Stimulated activated CD4-positive, alpha-beta T cell treated with anti-CD3 and anti-CD28 coated beads, TNF-alpha, amount 100 ng/mL, for 48 hours (primary cell): ENCODE results near the gene NTSR1.

ENCODE experiments used
- DNase-seq, 3 donors: peaks; one replicate each; pipeline ENCODE4 v3.0.0-alpha.2; 2020; ENCODE audit warnings: low read depth in 3 of 3

NTSR1 gene

GRCh38 chr20:62725596-62726268 is 17.1 kb downstream of the NTSR1 start:
- no peak for DNase-seq

- no peak for DNase-seq
Observed at GRCh38 chr20:62726276-62726675, 17.6 kb downstream of the NTSR1 start.

- DNase-seq: no peak
Observed at GRCh38 chr20:62726716-62727583, 18.3 kb downstream of the NTSR1 start.

- DNase-seq: no peak
Observed at GRCh38 chr20:62727584-62728027, 19.0 kb downstream of the NTSR1 start.

DNA sequence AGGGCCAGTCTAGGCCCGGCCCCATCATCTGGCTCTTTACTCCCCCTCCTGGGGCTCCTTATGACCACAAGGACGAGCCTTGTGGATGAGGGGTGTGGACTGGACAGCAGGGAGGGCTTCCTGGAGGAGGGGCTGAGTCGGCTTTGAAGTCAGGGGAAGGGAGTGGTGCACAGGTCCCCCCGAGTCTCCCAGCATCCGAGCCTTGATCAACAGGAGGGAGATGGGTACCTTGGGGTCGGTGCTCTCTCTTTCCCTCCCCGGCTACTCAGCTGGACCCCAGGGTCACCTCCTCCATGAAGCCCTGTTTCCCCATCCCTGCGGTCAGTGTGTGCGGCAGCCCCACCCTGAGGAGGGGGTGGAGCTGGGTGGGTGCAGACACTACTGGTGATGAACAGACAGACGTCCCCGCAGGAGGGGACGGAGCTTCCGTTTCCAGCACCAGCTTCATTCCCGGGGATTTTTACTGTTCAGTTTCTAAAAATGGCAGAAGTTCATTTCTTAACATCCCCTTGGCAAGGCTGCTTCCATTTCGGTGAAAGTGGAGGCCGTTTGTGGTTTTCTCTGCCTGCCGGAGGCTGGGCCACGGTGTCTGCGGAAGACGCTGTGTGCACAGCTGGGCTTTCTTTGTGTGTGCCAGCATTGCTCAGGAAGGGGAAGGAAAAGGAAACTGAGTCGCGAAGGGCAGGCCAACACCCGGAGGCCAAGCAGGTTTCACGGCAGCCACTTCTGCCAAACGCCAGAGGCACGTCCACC is 19.6 kb downstream of the NTSR1 start:
- no peak for DNase-seq

DNA sequence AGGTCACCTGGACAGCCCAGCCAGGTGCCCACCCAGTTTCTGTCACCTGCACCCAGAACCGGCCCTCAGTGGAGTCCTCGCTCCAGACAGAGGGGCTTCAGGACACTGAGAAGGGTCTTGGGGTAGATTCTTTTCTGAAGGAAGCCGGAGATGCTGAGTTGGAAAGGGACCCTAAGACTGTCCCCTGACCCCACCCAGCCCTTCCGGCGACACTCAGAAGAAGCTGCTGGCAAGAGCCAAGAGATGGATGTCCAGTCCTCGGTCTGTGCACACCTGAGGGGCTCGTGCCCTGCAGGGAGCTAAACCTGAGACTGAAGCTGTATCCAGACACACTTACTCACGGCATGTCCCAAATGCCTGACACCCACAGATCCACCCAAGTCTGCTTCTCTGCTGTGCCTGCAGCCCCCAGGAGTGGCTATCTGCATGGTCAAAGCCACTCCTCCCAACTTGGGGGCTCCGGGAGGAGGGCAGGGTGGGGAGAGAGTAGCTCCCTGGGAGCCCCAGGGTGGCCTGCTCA is 20.2 kb downstream of the NTSR1 start:
- no peak for DNase-seq

GRCh38 chr20:62730481-62730880 is 21.8 kb downstream of the NTSR1 start:
- DNase-seq: no peak

DNA sequence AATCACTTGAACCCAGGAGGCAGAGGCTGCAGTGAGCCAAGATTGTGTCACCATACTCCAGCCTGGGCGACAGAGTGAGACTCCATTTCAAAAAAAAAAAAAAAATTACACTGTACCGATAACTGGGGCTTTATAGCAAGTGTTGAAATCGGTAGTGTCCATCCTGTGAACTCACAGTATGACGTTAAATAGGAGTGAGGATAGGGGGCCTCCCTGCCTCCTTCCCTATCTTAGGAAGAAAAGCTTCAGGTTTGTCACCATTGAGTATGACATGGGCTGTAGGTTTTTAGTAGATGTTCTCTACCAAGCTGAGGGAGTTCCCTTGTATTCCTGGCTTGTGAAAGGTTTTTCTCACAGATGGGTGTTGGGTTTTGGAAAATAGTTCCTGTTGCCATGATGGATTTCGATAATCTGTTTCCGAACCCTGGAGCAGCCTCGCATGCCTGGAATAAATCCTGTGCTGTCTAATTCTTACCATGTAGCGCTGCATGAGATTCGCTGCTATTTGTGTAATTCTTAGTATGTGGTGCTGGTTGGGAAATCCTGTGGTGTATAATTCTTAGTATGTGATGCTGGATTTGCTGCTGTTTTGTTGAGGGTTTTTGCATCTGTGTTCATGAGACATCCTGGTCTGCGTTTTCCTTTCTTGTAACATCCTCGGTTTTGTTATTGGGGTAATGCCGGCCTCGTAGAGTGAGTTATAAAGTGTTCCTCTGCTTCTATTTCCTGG is 23.6 kb downstream of the NTSR1 start:
- DNase-seq: no peak

DNA sequence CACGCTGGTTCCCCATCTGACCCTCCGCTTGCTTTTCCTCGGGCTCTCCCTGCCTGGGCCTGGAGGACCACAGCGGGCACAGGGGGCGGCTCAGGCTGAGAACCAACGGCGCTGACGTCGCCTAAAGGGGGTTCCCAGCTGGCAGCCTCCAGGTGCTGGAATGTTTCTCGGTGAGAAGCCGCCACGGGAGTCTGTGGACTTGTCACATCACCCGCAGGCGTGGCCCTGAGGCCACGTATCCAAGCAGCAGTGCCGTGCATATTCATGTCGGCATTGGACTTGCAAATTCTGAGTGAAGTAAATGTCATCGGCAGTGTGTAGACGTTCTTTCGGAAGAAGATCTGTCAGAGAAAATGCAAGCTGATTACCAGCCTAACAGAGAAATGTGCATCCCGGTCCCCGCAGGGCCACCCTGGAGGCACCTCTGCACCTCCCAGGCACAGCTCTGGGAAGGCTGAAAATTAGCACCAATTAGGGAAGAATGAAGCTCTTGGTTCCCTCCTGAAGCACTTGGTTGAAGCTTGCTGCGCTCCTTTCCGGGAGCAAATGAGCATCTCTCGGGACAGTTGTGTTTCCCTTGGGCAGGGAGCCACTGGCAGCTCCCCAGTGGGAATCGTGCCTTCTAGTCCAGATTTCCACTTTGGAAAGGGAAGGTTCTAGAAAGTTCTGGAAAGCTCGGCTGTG is 24.3 kb downstream of the NTSR1 start:
- no peak for DNase-seq

DNA sequence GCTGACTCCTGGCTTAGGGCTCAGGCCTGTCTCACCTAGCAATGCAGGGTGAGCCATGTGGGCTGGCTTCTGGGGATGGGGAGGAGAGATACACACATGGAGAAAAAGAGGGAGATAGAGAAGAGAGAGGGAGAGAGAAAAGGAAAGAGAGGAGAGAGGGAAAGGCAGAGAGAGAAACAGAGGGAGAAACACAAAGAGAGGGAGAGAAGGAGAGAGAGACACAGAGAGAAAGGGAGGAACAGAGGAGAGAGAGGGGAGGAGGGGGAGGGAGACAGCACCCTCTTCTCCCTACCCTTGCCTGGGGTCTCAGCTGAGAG is 24.8 kb downstream of the NTSR1 start:
- no peak for DNase-seq

DNA sequence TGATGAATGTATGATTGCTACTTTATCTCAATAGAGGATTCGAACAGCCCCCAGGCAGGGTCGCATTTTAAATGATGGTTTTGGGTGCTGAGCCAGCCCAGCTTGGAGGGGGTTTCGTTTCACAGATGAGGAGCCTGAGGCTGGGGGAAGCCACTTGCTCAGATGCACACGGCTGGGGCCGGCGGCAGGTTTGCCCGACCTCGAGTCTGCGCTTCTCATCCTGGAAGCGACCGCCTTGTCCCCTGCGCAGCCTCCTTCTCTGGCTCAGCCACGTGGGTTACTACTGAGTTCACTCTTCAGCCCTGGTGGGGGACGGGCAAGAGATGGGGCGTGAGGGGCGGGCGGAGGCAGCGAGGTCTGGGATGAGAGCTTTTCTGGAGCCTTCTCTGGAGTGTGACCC is 25.3 kb downstream of the NTSR1 start:
- no peak for DNase-seq

- no peak for DNase-seq
Observed at GRCh38 chr20:62734326-62734725, 25.7 kb downstream of the NTSR1 start.

GRCh38 chr20:62734881-62735280 is 26.2 kb downstream of the NTSR1 start:
- DNase-seq: no peak

DNA sequence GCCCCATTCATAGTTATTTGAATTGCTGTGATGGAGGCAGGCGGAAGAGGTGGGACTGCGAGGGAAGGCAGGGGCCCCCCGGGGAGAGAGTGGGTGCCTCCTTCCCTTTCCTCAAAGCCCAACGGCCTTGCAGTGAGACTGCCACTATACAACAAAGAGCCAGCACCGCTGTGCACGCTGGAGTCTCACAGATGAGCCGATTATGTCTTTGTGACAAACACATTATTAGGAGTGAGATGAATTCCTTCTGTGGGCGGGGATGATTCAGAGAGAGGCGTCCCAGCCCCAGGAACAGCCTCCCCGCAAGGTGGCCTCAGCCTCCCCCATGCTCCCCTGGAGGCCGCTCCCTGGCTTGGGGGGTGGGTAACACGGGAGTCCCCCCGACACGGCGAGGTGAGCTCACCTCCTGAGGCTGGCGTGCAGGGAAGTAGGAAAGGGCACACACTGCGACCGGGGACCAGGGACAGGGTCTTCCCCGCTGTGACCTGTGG is 26.7 kb downstream of the NTSR1 start:
- no peak for DNase-seq

GRCh38 chr20:62736026-62736406 is 27.4 kb downstream of the NTSR1 start:
- DNase-seq: no peak

- no peak for DNase-seq
Observed at GRCh38 chr20:62736407-62737071, 27.9 kb downstream of the NTSR1 start.

- no peak for DNase-seq
Observed at GRCh38 chr20:62737271-62737811, 28.7 kb downstream of the NTSR1 start.

- no peak for DNase-seq
Observed at GRCh38 chr20:62738025-62738881, 29.6 kb downstream of the NTSR1 start.

DNA sequence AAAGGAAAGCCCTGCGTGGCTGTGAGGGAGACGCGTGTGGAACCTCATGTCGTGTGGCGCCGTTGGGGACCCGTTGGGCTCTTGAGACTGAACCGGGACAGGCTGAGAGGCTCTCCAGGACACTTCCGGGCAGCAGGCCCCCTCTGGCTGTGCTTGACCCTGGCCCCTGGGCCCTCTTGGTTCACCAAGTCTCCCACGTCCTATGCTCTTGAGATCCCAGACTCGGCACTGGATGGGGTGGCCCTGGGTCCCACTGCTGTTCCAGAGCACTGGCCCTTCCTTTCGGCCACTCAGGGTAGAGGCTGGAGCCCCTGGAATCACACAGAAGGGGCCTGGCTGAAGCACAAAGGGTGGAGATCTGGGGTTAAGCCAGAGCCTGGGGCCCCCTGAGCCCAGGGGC is 30.4 kb downstream of the NTSR1 start:
- DNase-seq: no peak
